ENCODE data around the gene HSD3B1.

GRCh38 chr1:119485201-119485600, 21.8 kb upstream of the HSD3B1 start:
- TF ChIP-seq CTCF (IDR thresholded peaks at IDR 0.05) = no peak
- no peak for TF ChIP-seq POLR2AphosphoS5 (IDR thresholded peaks at IDR 0.05)
- TF ChIP-seq POLR2A (IDR thresholded peaks at IDR 0.05) = no peak

All from upper lobe of left lung (tissue), 4 donors.